GM12875 (cell line): ENCODE data around the gene MYOG.

Experiments
- H3K4me3 ChIP-seq: one replicate; pipeline ENCODE4 v1.5.1; 2011; ENCODE audit warnings: low read depth, low read length, control low read depth
- TF ChIP-seq, protein P1 (sequence below): IDR thresholded peaks from 2 replicates; pipeline ENCODE4 v1.5.1; 2011; ENCODE audit warnings: low read depth, mild to moderate bottlenecking, control low read depth, inconsistent platforms, low read length, moderate library complexity, borderline replicate concordance; ENCODE audit not compliant: insufficient read depth

MYOG gene

DNA sequence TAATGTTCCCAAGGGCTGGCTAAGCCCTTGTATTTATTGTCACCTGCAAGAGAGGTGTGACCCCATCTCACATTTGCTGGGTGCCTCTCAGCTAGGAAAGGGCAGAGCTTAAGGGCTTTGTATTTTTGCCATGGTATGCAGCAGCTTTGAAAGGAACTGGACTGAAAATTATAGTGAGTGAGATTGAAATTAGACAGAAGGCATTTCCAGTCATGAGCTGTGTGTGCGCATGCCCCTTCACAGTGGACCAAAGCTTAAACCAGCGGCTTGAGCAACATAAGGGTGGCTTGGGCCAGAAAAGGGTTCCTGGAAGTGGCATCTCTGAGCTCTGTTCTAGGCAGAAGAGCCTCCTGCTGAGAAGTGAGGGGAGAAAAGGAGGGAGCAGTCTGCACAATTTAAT, 19.8 kb downstream of the MYOG start:
- no peak overlapping the region for H3K4me3 ChIP-seq
- TF ChIP-seq, protein P1, sequence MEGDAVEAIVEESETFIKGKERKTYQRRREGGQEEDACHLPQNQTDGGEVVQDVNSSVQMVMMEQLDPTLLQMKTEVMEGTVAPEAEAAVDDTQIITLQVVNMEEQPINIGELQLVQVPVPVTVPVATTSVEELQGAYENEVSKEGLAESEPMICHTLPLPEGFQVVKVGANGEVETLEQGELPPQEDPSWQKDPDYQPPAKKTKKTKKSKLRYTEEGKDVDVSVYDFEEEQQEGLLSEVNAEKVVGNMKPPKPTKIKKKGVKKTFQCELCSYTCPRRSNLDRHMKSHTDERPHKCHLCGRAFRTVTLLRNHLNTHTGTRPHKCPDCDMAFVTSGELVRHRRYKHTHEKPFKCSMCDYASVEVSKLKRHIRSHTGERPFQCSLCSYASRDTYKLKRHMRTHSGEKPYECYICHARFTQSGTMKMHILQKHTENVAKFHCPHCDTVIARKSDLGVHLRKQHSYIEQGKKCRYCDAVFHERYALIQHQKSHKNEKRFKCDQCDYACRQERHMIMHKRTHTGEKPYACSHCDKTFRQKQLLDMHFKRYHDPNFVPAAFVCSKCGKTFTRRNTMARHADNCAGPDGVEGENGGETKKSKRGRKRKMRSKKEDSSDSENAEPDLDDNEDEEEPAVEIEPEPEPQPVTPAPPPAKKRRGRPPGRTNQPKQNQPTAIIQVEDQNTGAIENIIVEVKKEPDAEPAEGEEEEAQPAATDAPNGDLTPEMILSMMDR: no peak

DNA sequence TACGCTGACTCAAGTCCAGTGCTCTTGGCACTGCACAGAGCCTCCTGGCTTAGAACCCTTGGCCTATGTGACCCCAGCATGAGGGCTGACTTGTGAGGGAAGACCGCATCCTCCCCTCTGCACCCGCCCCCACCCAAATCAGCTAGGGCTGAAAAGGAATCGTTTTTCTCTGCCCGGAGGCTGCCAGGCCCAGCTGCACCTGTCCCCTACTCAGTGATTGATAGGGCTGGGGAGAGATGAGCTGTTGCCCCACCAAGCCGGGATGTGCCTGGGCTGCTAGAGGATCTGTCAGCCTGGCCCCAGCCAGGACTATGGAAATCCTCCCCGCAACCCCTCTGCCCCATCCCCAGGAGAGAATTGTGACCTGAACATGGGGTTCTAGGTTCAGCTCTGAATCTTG, 20.6 kb downstream of the MYOG start:
- no peak overlapping the region for H3K4me3 ChIP-seq
- TF ChIP-seq, protein P1: no peak

DNA sequence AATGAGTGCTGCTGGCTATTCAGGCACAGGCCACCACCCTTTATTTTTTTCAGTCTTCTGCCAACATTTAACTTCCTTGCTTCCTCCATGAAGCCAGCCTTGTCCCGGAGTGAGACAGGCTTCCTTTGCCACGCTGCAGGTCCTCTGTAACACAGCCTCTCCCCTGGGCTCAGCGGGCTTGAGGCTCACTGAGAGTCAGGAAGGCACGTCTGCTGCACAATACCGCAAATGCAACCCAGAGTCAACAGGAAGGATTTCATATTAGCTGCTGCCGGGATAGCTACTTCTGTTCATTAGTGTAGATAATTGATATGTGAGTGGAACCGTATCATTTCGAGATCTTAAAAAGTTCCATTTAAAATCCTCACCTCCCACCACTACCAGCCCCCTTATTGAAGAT, 22.5 kb downstream of the MYOG start:
- H3K4me3 ChIP-seq: no peak overlapping the region
- TF ChIP-seq, protein P1: no peak

DNA sequence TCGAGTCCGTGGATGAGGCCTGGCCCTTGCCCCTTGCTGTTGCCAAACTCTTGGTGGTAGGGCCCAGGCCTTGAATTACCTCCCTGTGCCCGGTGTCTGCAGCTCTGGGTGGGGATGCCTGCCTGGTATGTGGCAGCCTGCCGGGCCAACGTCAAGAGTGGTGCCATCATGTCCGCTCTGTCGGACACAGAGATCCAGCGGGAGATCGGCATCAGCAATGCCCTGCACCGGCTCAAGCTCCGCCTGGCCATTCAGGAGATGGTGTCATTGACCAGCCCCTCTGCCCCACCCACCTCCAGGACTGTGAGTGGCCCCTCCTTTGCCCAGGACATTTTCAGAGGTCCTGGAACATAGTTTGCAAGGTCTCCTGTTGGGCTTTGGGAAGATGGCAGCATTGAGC, 25.7 kb downstream of the MYOG start:
- TF ChIP-seq, protein P1: no peak
- no peak overlapping the region for H3K4me3 ChIP-seq

DNA sequence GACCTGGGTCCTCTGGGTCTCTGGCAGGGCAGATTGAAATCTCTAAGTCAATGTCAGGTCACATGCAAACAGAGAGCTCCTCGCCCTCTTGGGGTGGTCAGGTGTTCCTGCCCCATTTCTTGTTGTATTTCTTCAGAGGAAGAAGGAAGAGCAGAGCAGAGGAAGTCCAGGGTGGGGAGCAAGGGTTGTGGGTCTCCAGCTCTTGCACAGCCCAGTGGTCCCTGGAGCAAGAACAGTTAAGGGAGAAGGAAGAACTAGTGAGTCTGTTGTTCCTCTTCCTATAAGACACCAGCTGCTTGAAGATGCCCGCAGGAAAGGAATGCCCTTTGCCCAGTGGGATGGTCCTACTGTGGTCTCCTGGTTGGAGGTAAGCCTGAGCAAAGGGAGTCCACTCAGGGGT, 26.3 kb downstream of the MYOG start:
- TF ChIP-seq, protein P1: no peak
- no peak overlapping the region for H3K4me3 ChIP-seq

DNA sequence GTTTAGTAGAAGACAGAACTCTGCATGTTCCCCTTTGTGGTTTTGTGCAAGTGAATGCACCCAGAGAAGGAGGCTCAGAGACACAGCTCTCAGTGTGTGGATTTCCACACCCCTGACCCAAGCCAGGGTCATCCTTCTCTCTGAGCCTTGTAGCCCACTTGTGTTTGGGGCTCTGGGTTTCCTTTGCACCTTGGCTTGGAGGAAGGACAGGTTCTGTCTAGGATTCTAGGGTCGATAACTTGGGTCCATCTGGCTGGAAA, 27.2 kb downstream of the MYOG start:
- H3K4me3 ChIP-seq: no peak overlapping the region
- TF ChIP-seq, protein P1: no peak

DNA sequence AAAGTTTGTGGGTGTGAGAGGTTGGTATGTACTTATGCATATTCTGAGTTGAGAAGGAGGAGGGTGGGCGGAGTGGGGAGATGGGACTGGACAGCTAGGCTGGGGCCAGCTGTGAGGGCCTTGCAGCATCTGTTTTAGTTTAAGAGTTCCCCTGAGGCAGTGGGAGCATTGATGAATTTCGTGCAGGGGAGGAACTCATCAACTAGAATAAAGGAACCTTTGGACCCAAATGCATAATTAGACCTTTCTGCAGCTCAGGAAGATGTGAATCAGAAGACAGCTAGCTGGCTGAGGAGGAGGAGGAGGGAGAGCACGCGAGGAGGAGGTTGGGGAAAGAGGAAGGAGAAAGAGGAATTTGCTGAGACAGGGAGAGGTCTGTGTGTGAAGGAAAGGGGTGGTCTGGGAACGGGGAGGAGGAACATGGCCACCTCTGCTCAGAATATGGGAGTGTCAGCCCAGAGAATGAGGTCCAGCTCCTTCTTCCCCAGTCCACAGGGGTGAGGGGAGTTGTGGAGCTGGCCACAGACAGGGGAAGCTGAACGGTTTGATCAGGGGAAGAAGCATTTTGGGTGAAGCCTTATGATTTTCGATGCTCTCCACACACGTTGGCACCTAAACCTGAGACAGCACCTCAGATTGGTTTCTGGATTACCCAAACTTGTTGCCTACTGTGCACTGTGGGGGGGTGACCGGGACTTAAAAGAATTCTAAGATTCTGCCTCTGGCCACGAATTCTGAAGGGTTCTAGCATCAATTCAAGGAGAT, 27.7 kb downstream of the MYOG start:
- H3K4me3 ChIP-seq: no peak overlapping the region
- TF ChIP-seq, protein P1: no peak
